Measurements from ENCODE around the gene ZNF362.

- TF ChIP-seq, protein P1, sequence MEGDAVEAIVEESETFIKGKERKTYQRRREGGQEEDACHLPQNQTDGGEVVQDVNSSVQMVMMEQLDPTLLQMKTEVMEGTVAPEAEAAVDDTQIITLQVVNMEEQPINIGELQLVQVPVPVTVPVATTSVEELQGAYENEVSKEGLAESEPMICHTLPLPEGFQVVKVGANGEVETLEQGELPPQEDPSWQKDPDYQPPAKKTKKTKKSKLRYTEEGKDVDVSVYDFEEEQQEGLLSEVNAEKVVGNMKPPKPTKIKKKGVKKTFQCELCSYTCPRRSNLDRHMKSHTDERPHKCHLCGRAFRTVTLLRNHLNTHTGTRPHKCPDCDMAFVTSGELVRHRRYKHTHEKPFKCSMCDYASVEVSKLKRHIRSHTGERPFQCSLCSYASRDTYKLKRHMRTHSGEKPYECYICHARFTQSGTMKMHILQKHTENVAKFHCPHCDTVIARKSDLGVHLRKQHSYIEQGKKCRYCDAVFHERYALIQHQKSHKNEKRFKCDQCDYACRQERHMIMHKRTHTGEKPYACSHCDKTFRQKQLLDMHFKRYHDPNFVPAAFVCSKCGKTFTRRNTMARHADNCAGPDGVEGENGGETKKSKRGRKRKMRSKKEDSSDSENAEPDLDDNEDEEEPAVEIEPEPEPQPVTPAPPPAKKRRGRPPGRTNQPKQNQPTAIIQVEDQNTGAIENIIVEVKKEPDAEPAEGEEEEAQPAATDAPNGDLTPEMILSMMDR (IDR thresholded peaks at IDR 0.05; ENCODE audit: insufficient read depth, low read length): no peak
- no peak for TF ChIP-seq POLR2AphosphoS5 (IDR thresholded peaks at IDR 0.05; ENCODE audit: low read depth)
- TF ChIP-seq, protein P2, sequence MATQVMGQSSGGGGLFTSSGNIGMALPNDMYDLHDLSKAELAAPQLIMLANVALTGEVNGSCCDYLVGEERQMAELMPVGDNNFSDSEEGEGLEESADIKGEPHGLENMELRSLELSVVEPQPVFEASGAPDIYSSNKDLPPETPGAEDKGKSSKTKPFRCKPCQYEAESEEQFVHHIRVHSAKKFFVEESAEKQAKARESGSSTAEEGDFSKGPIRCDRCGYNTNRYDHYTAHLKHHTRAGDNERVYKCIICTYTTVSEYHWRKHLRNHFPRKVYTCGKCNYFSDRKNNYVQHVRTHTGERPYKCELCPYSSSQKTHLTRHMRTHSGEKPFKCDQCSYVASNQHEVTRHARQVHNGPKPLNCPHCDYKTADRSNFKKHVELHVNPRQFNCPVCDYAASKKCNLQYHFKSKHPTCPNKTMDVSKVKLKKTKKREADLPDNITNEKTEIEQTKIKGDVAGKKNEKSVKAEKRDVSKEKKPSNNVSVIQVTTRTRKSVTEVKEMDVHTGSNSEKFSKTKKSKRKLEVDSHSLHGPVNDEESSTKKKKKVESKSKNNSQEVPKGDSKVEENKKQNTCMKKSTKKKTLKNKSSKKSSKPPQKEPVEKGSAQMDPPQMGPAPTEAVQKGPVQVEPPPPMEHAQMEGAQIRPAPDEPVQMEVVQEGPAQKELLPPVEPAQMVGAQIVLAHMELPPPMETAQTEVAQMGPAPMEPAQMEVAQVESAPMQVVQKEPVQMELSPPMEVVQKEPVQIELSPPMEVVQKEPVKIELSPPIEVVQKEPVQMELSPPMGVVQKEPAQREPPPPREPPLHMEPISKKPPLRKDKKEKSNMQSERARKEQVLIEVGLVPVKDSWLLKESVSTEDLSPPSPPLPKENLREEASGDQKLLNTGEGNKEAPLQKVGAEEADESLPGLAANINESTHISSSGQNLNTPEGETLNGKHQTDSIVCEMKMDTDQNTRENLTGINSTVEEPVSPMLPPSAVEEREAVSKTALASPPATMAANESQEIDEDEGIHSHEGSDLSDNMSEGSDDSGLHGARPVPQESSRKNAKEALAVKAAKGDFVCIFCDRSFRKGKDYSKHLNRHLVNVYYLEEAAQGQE (IDR thresholded peaks at IDR 0.05; ENCODE audit: insufficient replicate concordance, low read depth): no peak
These were observed 8.7 kb upstream of the ZNF362 start for GRCh38 chr1:33247545-33247944.

All from HL-60 (cell line).